ENCODE results near the gene INSIG2.
"Not testable (repeated sequence)": the region's sequence is repeated elsewhere in the genome, so short reads cannot be mapped to it uniquely, and the experiment has no call there.

INSIG2 gene

GRCh38 chr2:118061135-118061955 is 26.9 kb upstream of the INSIG2 start:
- no peak for DNase-seq

GRCh38 chr2:118062048-118062447 is 26.2 kb upstream of the INSIG2 start:
- DNase-seq = no peak

DNA sequence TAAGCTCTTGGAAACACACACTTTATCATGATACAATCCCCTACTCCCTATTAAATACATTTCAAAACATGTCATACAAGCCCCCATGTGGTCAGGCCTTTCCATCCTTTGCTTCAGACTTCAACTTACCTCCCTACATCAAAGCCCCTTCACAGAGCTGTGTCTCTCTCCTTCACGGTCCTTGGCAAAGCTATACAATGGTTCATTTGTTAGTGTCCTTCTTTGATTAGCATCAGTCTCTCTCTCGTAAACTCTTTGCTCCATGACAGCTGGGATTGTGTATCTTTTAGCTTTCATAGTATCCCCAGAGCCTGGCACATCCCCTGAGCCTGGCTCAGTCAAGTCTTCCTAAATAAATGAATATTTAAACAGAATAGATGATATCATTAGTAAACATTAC is 25.6 kb upstream of the INSIG2 start:
- no peak for DNase-seq

- DNase-seq = no peak
Observed at GRCh38 chr2:118065015-118065706, 23.1 kb upstream of the INSIG2 start.

DNA sequence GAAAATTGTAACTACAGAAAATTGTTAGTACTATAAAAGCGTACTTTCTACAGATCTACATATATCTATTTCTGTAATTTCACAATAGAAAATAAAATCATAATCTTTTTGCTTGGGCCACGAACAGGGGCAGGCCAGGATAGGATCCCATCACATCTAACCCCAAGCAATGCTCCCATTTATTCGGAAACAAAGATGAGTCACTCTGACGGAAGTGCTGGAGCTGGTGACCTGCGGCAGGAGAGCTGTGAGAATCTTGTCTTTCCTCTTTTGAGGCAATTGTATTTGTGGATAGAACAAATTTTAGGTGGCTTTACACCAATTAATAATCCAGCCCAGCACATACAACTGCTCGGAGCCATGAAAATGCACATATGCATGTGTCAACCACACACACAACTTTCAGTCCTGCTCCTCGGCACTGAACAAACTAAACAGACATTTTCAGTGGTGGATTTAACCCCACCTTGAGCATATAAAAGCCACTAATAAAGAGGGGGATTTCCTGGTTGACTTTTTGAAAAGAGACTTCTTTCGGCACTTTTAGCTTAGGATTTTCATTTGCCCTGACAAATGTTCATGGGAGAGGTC is 22.3 kb upstream of the INSIG2 start:
- DNase-seq = no peak

DNA sequence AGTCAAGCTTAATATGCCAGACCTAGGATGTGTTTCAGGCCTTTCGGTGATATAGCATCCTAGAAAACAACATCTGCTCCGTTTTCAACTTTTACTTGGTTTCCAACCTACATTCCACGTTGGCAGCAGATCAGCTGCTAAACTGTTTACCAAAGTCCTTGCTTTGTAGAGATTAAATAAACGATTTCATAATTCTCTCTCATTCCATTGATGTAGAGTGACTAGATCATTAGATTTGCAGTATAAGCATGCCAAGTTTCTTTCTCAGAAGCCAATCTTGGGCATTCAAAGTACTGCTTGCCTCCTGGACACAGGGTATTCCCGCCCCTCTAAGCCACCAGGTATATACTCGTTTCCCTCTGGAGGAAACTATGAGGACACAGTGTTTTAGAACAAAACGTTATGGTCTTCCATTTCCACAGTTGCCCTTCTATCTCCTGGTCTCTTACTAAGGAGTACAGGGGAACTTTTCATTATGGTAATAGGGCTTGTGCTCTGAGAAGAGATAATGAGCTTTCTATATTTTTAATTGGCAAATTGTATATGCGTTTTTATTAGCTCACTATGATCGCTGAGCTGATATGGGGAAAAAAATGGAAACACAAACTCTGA is 10.5 kb upstream of the INSIG2 start:
- DNase-seq = no peak

DNA sequence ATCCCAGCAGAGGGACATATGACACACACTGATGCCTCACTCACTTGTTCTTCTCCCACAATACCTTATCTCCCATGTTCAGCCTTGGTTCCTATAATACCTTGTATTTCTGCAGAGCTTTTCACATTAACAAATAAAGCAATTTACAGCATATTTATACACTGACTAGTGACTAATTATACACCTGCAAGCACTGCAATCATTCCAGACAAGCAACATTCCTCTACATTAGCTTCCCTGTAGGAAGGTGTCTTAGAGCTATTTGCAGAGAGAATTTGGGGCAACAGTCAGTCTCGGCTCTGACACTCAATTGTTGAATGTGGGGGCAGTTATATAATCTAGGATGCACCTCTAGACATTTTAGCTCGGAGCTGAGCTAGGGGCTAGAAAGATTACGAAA is 9.5 kb upstream of the INSIG2 start:
- no peak for DNase-seq

GRCh38 chr2:118084491-118085089 is 3.7 kb upstream of the INSIG2 start:
- DNase-seq = no peak

DNA sequence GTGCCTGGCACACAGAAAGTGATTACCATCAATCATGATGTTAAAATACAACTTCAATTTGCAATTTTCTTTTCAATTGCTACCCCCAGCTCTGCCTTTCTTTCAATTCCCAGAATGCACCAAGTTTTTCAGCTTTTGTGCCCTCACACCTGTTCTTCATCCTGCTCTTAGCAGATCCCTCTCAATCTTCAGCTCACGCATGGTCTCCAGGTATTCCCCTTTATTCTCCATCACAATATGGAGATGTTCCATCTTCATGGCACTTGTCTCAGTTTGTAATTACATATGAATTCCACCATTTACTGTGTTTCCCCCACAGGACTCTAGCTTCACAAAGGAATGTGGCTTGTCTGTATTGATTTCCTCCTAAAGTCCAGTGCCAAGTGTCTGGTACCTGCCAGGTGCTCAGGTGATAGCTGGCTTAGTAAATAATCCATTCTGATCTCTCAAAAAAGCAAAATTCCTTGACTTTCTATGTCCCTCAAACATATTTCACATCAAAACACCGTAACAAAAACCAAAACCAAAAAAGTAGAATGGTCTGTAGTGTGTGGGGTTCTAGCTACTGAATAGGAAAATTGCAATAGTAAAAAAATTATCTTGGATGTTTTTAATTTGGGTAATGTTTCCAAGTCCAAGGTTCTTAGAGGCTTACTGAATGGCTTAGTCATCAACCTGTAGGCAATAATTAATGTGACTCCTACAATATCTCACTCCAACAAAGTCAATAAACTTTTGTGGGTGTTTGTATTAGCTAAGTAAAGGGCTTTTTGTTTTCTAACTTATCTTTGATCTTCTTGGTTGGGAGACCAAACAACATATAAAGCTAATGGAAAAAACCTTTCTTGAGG is 2.9 kb upstream of the INSIG2 start:
- no peak for DNase-seq

DNA sequence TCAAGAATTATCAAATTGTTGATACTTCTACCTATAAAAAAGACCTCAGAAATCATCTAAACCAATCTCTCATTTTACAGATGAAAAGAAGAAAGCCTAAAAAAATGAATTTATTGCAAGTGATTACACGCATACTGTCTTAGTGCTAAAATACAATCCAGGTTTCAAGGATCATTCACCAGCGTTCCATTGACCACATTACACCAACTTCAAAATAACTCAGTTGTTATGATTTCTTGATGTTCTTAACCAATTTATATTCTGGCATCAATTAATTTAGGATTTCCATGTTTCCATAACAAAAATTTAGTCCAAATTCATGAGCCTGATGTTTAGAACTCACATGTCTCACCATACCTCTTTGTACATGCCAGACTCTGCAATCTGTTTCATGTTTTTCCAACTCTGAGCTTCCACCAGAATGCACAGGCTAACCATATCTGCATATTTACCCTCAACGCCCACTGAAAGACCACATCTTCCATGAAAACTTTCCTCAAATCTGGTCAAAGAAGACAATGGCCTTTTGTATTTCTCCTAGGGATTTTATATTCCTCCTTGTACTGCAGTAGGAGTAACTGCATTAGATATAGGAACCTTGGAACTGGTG is 2.1 kb upstream of the INSIG2 start:
- DNase-seq = no peak

GRCh38 chr2:118089139-118089800 is 999 bp downstream of the INSIG2 start:
- no peak for DNase-seq

- DNase-seq = no peak
Observed at GRCh38 chr2:118090387-118091139, 2.3 kb downstream of the INSIG2 start.

- no peak for DNase-seq
Observed at GRCh38 chr2:118091140-118091478, 2.8 kb downstream of the INSIG2 start.

DNA sequence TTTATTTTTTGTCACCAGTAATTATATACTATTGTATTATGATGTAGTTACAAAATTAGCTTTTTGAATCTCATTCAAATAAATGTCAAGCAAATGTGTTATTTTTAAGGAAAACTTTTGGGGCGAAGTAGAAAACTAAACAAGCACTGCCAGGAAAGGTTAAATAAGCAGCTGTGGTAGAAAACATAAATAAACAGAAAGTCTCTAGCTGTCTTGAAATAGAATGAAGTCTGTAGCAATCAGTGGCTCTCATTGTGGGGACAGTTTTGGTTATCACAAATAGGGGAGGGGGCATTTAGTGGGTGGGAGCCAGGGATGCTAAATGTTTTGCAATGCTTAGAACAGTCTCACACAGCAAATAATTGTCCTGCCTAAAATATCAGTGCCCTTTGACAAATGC is 3.4 kb downstream of the INSIG2 start:
- DNase-seq = no peak

DNA sequence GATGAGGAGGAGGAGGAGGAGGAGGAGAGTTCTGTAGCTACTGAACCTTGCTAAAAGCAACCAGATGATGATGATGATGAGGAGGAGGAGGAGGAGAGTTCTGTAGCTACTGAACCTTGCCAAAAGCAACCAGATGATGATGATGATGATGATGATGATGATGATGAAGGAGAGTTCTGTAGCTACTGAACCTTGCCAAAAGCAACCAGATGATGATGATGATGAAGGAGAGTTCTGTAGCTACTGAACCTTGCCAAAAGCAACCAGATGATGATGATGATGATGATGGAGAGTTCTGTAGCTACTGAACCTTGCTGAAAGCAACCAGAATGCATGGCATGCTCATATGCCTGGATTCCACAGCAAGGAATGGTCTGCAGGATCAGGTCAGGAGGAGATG is 5.8 kb downstream of the INSIG2 start:
- not testable (repeated sequence) for DNase-seq

GRCh38 chr2:118094503-118094902 is 6.2 kb downstream of the INSIG2 start:
- no peak for DNase-seq

DNA sequence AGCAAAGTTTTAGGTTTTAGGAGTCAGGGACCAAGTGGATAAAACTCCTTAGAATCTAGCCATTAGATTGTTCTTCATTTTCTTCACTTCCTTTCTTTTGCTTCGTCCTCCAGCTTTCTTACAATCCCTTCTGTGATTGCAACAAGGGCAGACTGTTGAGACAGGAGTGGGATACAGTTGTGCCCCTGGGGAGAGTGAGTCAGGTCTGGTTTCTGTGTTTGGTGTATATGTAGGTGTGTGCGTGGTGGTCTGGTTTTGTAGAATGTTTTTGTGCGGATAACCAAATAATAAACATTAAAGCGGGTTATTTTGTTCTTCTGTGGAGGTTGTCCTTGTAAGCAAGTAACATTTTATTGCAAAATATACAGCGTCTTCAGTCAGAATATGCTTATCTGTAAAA is 7.3 kb downstream of the INSIG2 start:
- no peak for DNase-seq

DNA sequence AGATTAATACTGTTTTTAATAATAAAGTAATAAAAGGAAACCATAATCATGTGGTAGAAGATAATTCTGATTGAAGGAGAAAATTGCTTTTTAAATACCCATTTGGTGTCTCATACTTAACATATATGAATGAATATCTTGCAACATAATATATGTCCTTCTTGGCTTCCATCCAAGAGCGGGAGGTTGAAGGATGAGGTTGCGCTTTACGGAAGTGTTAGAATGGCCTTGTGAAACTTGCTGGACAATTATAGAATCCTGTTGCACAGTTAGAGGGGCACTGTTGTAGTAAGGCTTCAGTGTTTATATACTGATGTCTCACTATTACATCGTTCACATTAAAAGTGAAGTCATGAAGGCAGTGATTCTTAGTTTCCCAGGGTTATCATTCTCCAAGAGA is 9.4 kb downstream of the INSIG2 start:
- DNase-seq = no peak

DNA sequence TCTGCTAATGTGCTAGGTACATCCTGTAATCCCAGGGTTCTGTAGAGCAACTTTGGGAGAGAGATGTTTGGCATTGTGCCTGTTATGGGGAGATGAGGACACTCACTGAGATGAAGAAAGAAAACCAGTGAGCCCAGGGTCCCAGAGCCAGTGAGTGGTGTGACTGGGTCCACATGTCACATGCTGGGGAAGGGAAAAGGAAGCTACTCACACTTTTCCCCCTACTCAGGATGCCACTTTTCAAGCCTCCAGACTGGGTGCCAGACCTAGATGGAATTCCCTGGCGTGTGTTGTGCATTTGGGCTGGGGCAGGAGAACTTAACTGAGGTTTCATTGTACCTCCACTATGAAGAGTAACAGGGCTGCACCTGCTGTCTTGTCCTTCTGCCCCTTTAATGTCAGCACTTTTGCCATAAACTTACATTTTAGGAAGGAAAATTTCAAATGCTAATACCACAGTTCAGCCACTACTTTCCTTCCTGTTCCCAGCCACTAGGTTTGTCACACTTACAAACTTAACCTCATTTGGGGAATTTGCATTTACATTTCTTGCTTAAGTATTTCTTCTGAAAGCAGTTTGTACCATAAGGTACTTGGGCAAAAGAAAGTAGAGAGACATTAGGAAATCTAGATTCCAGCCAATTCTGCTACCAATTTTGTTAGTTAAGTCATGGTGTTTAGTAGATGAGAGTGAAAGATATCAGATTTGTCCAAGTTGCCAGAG is 10.2 kb downstream of the INSIG2 start:
- DNase-seq = no peak
